Panc1 (cell line): ENCODE results near the gene MC3R. TPM values are rescaled to one million over a fixed set of nuclear protein-coding genes. Genes with fewer than 3 reads are reported as not detected.
A peak's percentile ranks its signal among the peaks of the same experiment; 100 is the strongest.

Experiments used
- ATAC-seq: fragments of 200-7000 bp; cut with Tn5 transposase; 2 replicates; pipeline ENCODE4 v1.9.1; 2020; ENCODE audit warnings: mild to moderate bottlenecking, moderate library complexity
- BruUV-seq: library from RNA; stranded (reverse); fragments of 400-500 nt; replicated peaks from 2 replicates; lab custom pipeline; 2021; lab: Mats Ljungman, UMichigan
- CTCF ChIA-PET: fragments of 300-600 bp; sonication (Branson Sonifier 250); formaldehyde crosslinking; loops from one replicate; lab custom pipeline; 2022; ENCODE audit warnings: antibody characterized with exemption; lab: Charles Lee
- POLR2A ChIA-PET: fragments of 300-600 bp; sonication (Branson Sonifier 250); formaldehyde crosslinking; loops from one replicate; lab custom pipeline; 2022; ENCODE audit warnings: antibody characterized with exemption; lab: Charles Lee
- DNase-seq: peaks from one replicate; pipeline ENCODE4 v3.0.0-alpha.2; 2010; ENCODE audit warnings: low read depth, low spot score
- H3K27ac ChIP-seq: 2 replicates; pipeline ENCODE4 v1.5.1; 2011; ENCODE audit warnings: mild to moderate bottlenecking, low read length, inconsistent platforms
- H3K27me3 ChIP-seq: fragments of 200-500 bp; sonication (Bioruptor generic); 2 replicates; pipeline ENCODE4 v1.6.0; 2014; ENCODE audit warnings: low read length, inconsistent platforms; ENCODE audit not compliant: control insufficient read depth, insufficient read depth
- H3K36me3 ChIP-seq: fragments of 200-500 bp; sonication (Bioruptor generic); 2 replicates; pipeline ENCODE4 v1.5.1; 2014; ENCODE audit warnings: inconsistent platforms, mild to moderate bottlenecking, low read length, moderate library complexity; ENCODE audit not compliant: control insufficient read depth, insufficient read depth
- H3K4me1 ChIP-seq: 2 replicates; pipeline ENCODE4 v1.5.1; 2011; ENCODE audit warnings: inconsistent platforms, mild to moderate bottlenecking, low read length, moderate library complexity; ENCODE audit not compliant: control insufficient read depth, insufficient read depth
- H3K4me3 ChIP-seq, 2 experiments: 2 replicates each; pipeline ENCODE4 v1.5.1; 2011 to 2012; ENCODE audit warnings: low read depth in 2 of 2, low read length in 2 of 2, mild to moderate bottlenecking in 2 of 2, inconsistent platforms in 1 of 2, moderate library complexity in 1 of 2
- H3K9me3 ChIP-seq: fragments of 200-500 bp; sonication (Bioruptor generic); 2 replicates; pipeline ENCODE4 v1.5.1; 2014; ENCODE audit warnings: low read depth, mild to moderate bottlenecking, inconsistent platforms, low read length, moderate library complexity; ENCODE audit not compliant: control insufficient read depth, insufficient read depth
- CTCF ChIP-seq: fragments of 450-650 bp; IDR thresholded peaks from 2 replicates; pipeline ENCODE4 v1.5.1; 2017; ENCODE audit warnings: mild to moderate bottlenecking
- POLR2AphosphoS5 ChIP-seq: IDR thresholded peaks from 2 replicates; pipeline ENCODE4 v1.6.1; 2012; ENCODE audit warnings: mild to moderate bottlenecking, low read depth, low read length, moderate library complexity
- SIN3A ChIP-seq: IDR thresholded peaks from 2 replicates; pipeline ENCODE4 v1.6.1; 2012; ENCODE audit warnings: low read depth, mild to moderate bottlenecking, low read length, moderate library complexity, borderline replicate concordance; ENCODE audit not compliant: insufficient read depth
- TCF7L2 ChIP-seq: IDR thresholded peaks from 2 replicates; pipeline ENCODE4 v1.6.1; 2011; ENCODE audit warnings: mild to moderate bottlenecking, low read depth, low read length, inconsistent platforms
- in situ Hi-C: cut with HindIII; loops from 2 replicates; pipeline ENCODE4 v1.10.0; 2016; ENCODE audit warnings: low sequenced_read_pairs, low pct_unique_long_range_greater_than_20kb
- intact Hi-C: fragments of 100-400 bp; cut with micrococcal nuclease; formaldehyde crosslinking; loops from one replicate; pipeline ENCODE4 v1.10.0; 2022; ENCODE audit not compliant: unreplicated experiment
- total RNA-seq: library from RNA; stranded (reverse); gene quantifications from one replicate; pipeline ENCODE4 v1.2.1, GENCODE V29; 2021; ENCODE audit not compliant: unreplicated experiment
- TF ChIP-seq, protein P1 (sequence below), 2 experiments: IDR thresholded peaks; 2 replicates each; pipeline ENCODE4 v1.6.1; 2011 to 2012; ENCODE audit warnings: low read depth in 2 of 2, control low read depth in 1 of 2, low read length in 1 of 2, mild to moderate bottlenecking in 1 of 2, moderate library complexity in 1 of 2; ENCODE audit not compliant: insufficient read depth in 1 of 2

MC3R gene
- total RNA-seq, 1 experiment from 2014 or later = not detected

GRCh38 chr20:56244259-56244658 lies 4.3 kb upstream of the MC3R start:
- Histone ChIP-seq H3K27me3 (no peaks in the 10 kb centered on the region; the same call in 1 of the 2 replicates), H3K9me3 (no peaks in the 10 kb centered on the region), H3K4me3 (no peak overlapping the region), H3K27ac (no peak overlapping the region), H3K4me1 (no peaks in the 10 kb centered on the region), H3K36me3 (no peaks in the 10 kb centered on the region)
- intact Hi-C loops (no loop called here), in situ Hi-C loops (no loop called here)
- BruUV-seq = no TSS peak
- POLR2A ChIA-PET = no interaction called here
- TF ChIP-seq, protein P1, sequence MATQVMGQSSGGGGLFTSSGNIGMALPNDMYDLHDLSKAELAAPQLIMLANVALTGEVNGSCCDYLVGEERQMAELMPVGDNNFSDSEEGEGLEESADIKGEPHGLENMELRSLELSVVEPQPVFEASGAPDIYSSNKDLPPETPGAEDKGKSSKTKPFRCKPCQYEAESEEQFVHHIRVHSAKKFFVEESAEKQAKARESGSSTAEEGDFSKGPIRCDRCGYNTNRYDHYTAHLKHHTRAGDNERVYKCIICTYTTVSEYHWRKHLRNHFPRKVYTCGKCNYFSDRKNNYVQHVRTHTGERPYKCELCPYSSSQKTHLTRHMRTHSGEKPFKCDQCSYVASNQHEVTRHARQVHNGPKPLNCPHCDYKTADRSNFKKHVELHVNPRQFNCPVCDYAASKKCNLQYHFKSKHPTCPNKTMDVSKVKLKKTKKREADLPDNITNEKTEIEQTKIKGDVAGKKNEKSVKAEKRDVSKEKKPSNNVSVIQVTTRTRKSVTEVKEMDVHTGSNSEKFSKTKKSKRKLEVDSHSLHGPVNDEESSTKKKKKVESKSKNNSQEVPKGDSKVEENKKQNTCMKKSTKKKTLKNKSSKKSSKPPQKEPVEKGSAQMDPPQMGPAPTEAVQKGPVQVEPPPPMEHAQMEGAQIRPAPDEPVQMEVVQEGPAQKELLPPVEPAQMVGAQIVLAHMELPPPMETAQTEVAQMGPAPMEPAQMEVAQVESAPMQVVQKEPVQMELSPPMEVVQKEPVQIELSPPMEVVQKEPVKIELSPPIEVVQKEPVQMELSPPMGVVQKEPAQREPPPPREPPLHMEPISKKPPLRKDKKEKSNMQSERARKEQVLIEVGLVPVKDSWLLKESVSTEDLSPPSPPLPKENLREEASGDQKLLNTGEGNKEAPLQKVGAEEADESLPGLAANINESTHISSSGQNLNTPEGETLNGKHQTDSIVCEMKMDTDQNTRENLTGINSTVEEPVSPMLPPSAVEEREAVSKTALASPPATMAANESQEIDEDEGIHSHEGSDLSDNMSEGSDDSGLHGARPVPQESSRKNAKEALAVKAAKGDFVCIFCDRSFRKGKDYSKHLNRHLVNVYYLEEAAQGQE (IDR thresholded peaks at IDR 0.05; ENCODE audit: insufficient read depth in 1 of 2, low read depth in 2 of 2, low read length in 1 of 2) = peak; percentile 69 to 76; a peak in 3 of 4 replicates
- no peak for TF ChIP-seq SIN3A
- DNase-seq = no peak
- ATAC-seq = no peak
- CTCF ChIA-PET = no interaction called here

DNA sequence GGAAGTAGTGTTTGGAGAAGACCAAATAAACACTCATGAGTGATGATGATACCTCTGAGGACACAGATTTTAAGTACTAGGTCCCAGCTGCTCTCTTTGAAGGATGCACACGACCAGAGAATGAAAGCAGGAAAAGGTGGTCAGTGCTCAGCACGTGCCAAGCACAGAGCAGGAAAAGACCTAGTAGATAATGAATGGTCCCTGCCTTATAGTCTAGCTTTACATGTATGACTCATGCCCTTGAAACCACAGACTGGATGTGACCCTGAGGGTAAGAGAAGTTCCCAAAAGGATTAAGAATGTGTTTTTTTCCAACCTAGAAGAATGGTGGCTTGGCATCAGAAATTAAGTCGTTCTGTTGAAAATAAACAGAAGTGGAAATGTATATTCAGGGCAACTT lies 2.8 kb upstream of the MC3R start:
- H3K4me3 ChIP-seq = no peak overlapping the region
- CTCF ChIA-PET = no interaction called here
- no peak for ATAC-seq
- POLR2A ChIA-PET = no interaction called here
- no peaks in the 10 kb centered on the region; the same call in 1 of the 2 replicates for H3K27me3 ChIP-seq
- no peaks in the 10 kb centered on the region for H3K4me1 ChIP-seq
- intact Hi-C loops = no loop called here
- no peaks in the 10 kb centered on the region for H3K36me3 ChIP-seq
- TF ChIP-seq SIN3A (no peak), POLR2AphosphoS5 (no peak), CTCF (no peak), TCF7L2 (no peak)
- TF ChIP-seq, protein P1 (IDR thresholded peaks at IDR 0.05; ENCODE audit: insufficient read depth in 1 of 2, low read depth in 2 of 2, low read length in 1 of 2) = no peak
- no peak for DNase-seq
- in situ Hi-C loops = no loop called here
- H3K9me3 ChIP-seq = no peaks in the 10 kb centered on the region
- no TSS peak for BruUV-seq
- H3K27ac ChIP-seq = no peak overlapping the region
